T-helper 1 cell treated with Interleukin-12 subunit alpha and Interleukin-12 subunit beta and Interleukin-4 antibody, amounts not matched to agents 30 μg/mL and 1 μg/mL, for 36 hours (primary cell): ENCODE results near the gene C16orf87.
"Not testable (repeated sequence)": the region's sequence is repeated elsewhere in the genome, so short reads cannot be mapped to it uniquely, and the experiment has no call there.

Experiments
- H3K27ac Mint-ChIP-seq: one replicate; pipeline ENCODE4 v1.8.0; 2021; ENCODE audit warnings: mild to moderate bottlenecking, mixed read lengths
- H3K27me3 Mint-ChIP-seq: one replicate; pipeline ENCODE4 v1.8.0; 2021; ENCODE audit warnings: low read depth, mixed read lengths
- H3K36me3 Mint-ChIP-seq: one replicate; pipeline ENCODE4 v1.8.0; 2021; ENCODE audit warnings: low read depth, mixed read lengths
- H3K4me1 Mint-ChIP-seq: one replicate; pipeline ENCODE4 v1.8.0; 2021; ENCODE audit warnings: low read depth, mixed read lengths
- H3K4me3 Mint-ChIP-seq: one replicate; pipeline ENCODE4 v1.8.0; 2021; ENCODE audit warnings: mild to moderate bottlenecking, moderate library complexity, mixed read lengths
- H3K9me3 Mint-ChIP-seq: one replicate; pipeline ENCODE4 v1.8.0; 2021; ENCODE audit warnings: mixed read lengths

C16orf87 gene

DNA sequence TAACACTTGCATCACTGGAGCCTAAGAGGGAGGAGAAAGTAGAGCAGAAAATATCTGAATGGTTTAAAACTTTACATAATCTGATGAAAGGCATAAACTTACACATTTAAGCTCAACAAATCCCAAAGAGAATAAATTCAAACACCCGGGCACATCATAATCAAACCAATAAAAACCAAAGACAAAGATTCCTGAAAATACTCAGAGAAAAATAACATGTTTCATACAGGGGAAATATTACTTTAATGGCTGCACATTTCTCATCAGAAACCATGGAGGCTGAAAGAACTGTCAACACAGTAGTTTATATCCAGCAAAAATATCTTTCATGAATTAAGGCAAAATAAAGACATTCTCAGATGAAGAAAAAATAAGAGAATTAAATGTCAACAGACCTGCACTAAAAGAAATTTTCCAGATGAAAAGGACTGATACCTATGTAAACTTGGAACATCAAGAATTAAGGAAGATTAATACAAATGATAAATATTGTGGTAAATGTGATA, 34.2 kb downstream of the C16orf87 start:
- Mint-ChIP-seq H3K4me3 (no peak overlapping the region), H3K27me3 (no peaks in the 10 kb centered on the region), H3K36me3 (peaks cover 43% of the 10 kb centered on the region), H3K27ac (no peak overlapping the region), H3K9me3 (peaks cover 32% of the 10 kb centered on the region), H3K4me1 (peaks cover 2% of the 10 kb centered on the region)

DNA sequence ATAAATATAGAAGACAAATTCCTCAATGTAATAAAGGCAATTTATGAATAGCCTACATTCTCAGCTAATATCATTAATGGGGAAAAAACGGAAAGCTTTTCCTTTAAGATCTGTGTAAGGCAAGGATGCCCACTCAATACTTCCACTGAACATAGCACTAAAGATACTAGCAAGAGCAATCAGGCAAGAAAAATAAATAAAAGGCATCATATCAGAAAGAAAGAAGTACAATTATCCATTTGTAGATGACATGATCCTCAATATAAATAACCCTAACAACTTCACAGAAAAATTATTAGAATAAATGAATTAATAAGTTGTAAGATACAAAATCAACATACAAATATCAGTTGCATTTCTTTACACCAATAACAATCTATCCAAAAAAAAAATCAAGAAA, 37.1 kb downstream of the C16orf87 start:
- Mint-ChIP-seq H3K27ac (no peak overlapping the region), H3K4me3 (no peak overlapping the region), H3K36me3 (peaks cover 39% of the 10 kb centered on the region), H3K9me3 (peaks cover 32% of the 10 kb centered on the region), H3K27me3 (no peaks in the 10 kb centered on the region), H3K4me1 (peaks cover 14% of the 10 kb centered on the region)

DNA sequence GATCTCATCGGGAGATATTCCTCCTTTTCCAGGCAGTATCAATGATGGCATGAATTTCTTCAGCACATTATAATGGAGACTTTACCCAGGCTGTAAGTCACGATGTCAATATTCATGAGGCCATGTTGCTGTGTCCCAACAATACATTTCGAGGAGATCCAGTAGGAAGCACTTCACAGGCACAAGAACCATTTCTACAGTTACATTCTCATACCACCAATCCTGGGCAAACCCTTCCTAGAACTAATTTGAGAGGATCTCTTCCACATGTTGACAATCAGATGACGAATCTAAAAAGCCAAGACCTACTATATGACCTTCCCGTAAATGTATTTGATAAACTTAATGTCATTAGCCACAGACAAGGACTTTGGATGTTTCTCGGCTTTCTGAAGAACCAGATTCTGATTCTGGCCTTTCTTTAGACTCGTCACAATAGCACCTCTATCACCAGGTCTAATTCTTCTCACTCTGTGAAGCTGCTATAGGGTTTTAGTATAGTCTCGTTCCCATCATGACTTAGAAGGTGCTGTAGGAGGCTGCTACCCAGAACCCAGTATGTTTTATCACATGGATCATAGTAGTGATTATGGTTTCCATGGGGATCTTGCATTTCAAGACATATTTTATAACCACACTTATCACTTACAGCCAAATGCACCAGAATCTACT, 40.2 kb downstream of the C16orf87 start:
- Mint-ChIP-seq H3K9me3 (peaks cover 29% of the 10 kb centered on the region), H3K4me3 (peak overlapping the region; percentile 80)

DNA sequence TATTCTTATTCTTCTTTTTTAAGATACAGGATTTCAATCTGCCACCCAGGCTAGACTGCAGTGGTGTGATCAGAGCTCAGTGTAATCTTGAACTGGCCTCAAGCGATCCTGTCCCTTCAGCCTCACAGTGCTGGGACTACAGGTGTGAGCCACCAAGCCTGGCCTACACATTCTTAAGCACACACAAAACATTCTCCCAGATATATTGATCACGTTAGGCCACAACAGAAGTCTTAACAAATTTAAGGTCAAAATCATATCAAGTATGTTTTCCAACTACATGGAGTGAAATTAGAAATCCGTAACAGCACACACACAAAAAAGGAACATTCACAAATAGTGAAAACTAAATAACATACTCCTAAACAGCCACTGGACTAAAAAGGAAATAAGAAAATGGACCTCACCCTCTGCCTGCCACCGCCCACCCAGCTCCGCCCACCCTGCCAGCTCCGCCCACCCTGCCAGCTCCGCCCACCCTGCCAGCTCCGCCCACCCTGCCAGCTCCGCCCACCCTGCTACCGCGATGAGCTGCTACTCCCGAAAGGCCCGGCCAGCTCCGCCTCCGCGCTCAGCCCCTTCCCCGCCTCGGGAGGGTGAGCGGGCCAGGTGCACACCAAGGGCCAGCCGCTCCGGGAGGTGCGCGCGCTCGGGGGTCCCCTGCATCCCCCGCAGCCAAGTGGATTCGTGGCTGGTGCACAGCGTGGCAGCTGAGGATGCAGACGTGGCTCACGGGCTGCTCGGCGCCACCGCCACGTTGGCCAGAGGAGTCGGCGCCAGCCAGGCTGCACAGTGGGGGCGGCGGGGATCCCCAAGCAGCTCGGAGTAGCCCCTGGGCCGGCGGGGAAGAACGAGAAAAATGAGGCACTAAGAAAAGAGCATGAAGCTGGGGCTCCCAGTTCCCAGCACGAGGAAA, 41.2 kb downstream of the C16orf87 start:
- Mint-ChIP-seq H3K9me3 (peaks cover 21% of the 10 kb centered on the region), H3K4me3 (peak overlapping the region; percentile 80), H3K27me3 (peaks cover 6% of the 10 kb centered on the region), H3K27ac (peak overlapping the region; percentile 69), H3K4me1 (peaks cover 16% of the 10 kb centered on the region), H3K36me3 (peaks cover 19% of the 10 kb centered on the region)

More for the DNA sequence above, 40.2 kb downstream of the C16orf87 start:
- H3K4me1 Mint-ChIP-seq: peaks cover 15% of the 10 kb centered on the region
- H3K27me3 Mint-ChIP-seq: peaks cover 6% of the 10 kb centered on the region
- no peak overlapping the region for H3K27ac Mint-ChIP-seq
- peaks cover 28% of the 10 kb centered on the region for H3K36me3 Mint-ChIP-seq

DNA sequence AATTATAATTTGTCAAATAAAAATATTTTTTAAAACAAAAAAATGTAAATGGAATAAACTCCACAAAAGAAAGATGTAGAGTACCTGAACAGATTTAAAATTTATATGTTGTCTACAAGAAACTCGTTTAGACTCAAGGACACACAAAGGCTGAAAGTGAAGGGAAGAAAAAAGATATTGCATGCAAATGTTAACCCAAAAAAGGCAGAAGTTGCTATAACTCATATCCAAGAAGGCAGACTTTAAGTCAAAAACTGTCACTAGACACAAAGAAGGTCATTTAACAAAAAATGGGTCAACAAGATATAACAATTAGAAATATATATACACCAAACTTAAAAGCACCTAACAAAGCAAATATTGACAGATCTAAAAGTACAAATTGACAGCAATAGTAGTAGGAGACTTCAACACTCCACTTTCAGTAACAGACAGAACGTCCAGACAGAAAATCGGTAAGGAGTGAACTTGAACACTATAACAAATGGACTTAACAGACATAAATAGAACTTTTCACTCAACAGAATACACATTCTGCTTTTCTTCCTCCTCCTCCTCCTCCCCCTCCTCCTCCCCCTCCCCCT, 42.0 kb downstream of the C16orf87 start:
- peaks cover 6% of the 10 kb centered on the region for H3K27me3 Mint-ChIP-seq
- no peak overlapping the region for H3K27ac Mint-ChIP-seq
- H3K36me3 Mint-ChIP-seq: peaks cover 15% of the 10 kb centered on the region
- H3K4me3 Mint-ChIP-seq: peak overlapping the region; percentile 11
- peaks cover 16% of the 10 kb centered on the region for H3K4me1 Mint-ChIP-seq
- H3K9me3 Mint-ChIP-seq: peaks cover 15% of the 10 kb centered on the region

DNA sequence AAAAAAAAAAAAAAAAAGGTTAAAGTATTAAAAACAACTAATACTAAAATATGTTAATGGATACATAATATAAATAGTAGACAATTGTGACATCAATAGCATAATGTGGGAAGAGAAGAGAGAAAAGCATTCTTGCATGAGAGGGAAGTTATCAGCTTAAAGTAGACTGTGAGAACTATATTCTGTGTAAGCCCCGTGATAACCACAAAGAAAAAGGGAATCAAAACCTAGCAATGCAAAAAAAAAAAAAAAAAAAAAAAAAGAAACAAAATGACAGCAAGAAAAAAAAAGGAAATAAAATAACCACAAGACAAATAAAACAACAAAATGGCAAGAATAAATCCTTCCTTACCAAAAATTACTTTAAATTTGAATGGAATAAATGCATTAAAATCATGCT, 43.1 kb downstream of the C16orf87 start:
- Mint-ChIP-seq H3K9me3 (peaks cover 10% of the 10 kb centered on the region), H3K27ac (no peak overlapping the region), H3K36me3 (peaks cover 12% of the 10 kb centered on the region), H3K4me1 (peaks cover 22% of the 10 kb centered on the region), H3K27me3 (peaks cover 6% of the 10 kb centered on the region), H3K4me3 (no peak overlapping the region)

DNA sequence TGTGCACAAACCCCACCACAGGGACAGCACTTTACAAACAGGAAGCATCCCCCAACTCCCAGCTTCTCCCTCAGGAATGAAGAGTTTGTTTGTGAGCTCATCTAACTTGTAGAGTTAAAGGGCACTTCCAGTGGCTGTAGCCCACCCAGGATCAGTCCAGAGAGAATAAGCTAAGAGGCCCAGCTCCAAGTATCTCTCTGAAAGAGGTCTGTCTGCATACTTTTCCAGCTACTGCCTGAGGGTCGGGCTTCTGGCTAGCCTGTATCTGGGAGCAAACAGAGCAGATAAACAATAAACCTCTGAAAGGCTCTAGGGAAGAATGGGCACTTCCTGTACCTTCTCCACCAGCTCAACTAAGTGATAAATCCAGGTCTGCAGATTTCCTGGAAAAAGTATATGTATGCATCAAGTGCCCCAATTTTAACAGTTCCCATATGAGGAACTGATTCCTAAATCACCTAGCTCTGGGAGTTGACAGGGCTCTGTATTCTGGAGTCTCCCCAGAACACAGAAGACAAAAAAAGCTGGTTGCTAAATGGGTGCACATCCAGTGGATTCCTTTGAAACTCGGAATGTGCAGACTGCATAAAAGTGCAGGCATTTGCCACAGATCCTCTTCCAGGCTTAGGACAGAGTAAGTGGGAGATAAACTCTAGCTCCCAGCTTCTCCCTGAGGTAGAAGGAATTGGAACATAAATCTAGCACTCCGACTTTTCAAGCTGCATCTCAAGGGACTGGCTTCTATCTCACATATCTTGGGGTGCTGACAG, 45.7 kb downstream of the C16orf87 start:
- Mint-ChIP-seq H3K4me3 (no peak overlapping the region), H3K9me3 (peaks cover 10% of the 10 kb centered on the region), H3K27me3 (peaks cover 6% of the 10 kb centered on the region), H3K4me1 (peaks cover 16% of the 10 kb centered on the region), H3K27ac (no peak overlapping the region), H3K36me3 (peaks cover 8% of the 10 kb centered on the region)

DNA sequence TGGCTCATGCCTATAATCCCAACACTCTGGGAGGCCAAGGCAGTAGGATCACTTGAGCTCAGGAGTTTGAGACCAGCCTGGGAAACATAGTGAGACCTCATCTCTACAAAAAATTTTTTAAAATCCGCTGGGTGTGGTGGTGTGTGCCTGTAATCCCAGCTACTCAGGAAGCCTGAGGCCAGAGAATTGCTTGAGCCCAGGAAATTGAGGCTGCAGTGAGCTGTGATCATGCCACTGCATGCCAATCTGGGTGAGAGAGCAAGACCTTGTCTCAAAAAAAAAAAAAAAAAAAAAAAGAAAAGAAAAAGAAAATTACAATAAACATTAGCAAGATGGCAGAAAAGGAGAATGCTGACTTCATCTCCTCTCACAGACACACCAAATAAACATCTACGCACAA, 46.4 kb downstream of the C16orf87 start:
- H3K9me3 Mint-ChIP-seq, H3K4me3 Mint-ChIP-seq, H3K27ac Mint-ChIP-seq, H3K27me3 Mint-ChIP-seq, H3K36me3 Mint-ChIP-seq: not testable (repeated sequence)
- H3K4me1 Mint-ChIP-seq: peaks cover 13% of the 10 kb centered on the region

DNA sequence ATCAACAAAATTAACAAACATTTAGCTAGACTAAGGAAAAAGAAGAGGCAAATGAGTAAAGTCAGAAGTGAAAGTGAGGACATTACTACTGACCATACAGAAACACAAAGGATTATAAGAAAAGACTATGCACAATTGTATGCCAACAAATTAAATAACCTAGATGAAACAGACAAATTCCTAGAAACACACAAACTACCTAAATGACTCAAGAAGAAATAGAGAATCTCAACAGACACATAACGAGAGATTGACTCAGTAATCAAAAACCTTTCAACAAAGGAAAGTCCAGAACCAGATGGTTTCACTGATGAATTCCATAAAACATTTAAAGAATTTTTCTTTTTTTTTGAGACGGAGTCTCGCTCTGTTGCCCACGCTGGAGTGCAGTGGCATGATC, 47.2 kb downstream of the C16orf87 start:
- no peak overlapping the region for H3K4me3 Mint-ChIP-seq
- H3K27ac Mint-ChIP-seq: no peak overlapping the region
- peaks cover 7% of the 10 kb centered on the region for H3K4me1 Mint-ChIP-seq
- H3K27me3 Mint-ChIP-seq: peaks cover 6% of the 10 kb centered on the region
- peaks cover 10% of the 10 kb centered on the region for H3K9me3 Mint-ChIP-seq
- H3K36me3 Mint-ChIP-seq: peaks cover 8% of the 10 kb centered on the region

DNA sequence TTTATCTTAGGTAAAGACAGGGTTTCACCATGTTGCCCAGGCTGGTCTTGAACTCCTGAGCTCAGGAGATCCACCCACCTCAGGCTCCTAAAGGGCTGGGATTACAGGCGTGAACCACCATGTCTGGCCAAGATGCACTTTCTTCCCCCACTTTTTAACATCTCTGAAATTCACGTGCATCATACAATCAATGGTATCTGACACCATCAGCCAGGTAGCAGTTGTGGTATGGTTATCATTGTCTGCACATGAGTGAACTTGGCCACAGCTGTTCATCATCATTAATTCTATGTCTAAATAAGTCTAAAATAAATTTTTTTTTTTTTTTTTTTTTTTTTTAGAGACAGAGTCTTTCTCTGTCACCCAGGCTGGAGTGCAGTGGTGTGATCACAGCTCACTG, 48.7 kb downstream of the C16orf87 start:
- Mint-ChIP-seq H3K4me3 (no peak overlapping the region), H3K27ac (no peak overlapping the region), H3K27me3 (peaks cover 6% of the 10 kb centered on the region), H3K9me3 (peaks cover 10% of the 10 kb centered on the region), H3K4me1 (peaks cover 7% of the 10 kb centered on the region), H3K36me3 (peaks cover 8% of the 10 kb centered on the region)

DNA sequence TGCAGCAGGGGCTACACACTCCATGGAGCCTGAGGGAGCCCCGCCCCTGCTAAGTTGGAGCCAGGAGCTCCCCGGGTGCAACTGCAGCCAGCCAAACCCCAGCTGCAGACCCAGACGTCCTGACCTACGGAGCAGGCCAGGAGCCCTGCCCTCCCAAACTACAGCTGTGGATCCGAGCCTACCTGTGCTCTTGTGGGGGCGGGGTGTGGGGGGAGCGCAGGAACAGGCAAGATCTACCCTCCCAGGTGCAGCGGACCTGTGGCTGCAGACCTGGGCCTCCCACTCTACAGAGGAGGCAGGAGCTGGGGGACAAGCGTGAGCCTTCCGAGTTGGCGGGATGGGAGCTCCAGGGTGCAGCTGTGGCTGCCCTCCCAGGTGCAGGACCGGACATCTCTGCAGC, 53.2 kb downstream of the C16orf87 start:
- Mint-ChIP-seq H3K4me3 (no peak overlapping the region), H3K9me3 (no peaks in the 10 kb centered on the region), H3K27me3 (no peaks in the 10 kb centered on the region), H3K4me1 (no peaks in the 10 kb centered on the region), H3K27ac (no peak overlapping the region), H3K36me3 (no peaks in the 10 kb centered on the region)

DNA sequence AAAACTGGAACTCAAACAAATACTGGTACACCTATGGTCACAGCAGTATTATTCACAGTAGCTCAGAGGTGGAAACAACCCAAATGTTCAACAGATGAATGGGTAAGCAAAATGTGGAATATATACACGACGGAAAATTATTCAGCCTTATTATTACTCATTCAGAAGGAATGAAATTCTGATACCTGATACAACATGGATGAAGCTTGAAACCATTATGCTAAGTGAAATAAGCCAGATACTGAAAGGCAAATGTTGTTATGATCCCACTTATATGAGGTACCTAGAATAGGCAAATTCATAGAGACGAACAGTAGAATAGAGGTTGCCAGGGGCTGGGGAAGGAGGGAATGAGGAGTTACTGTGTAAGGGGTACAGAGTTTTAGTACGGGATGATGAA, 55.8 kb downstream of the C16orf87 start:
- Mint-ChIP-seq H3K4me1 (no peaks in the 10 kb centered on the region), H3K36me3 (no peaks in the 10 kb centered on the region), H3K9me3 (no peaks in the 10 kb centered on the region), H3K27me3 (peaks cover 4% of the 10 kb centered on the region), H3K27ac (no peak overlapping the region), H3K4me3 (no peak overlapping the region)

DNA sequence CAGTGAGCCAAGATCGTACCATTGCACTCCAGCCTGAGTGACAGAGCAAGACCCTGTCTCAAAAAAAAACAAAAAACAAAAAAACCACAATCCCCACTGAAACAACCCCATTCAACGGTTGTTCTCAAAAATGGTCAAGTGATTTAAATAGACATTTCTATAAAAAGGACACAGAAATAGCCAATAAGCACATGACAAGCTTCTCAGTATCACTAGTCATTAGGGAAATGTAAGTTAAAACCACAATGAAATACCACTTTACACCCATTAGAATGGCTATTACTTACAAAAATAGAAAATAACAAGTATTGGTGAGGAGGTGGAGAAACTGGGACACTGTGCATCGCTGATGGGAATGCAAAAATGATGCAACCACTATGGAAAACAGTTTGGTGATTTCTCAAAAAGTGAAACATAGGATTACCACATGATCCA, 56.2 kb downstream of the C16orf87 start:
- H3K4me1 Mint-ChIP-seq: no peaks in the 10 kb centered on the region

DNA sequence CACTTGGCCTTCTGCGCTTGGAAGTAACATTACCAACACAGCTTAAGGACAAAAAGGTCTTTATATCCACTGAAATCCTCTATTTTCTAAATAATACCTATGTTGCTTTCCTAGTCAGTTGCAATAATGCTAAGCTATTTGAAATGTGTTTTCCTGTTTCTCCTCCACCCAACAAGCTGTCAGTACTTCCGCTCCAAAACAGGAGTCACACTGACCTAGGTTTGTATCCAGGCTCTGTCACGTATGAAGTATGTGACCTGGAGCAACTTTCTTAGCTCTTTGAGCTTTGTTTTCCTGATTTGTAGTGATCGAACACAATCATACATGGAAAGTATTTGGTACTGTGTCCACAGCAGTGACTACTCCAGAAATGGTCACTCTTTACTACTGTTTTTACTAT, 58.5 kb downstream of the C16orf87 start:
- H3K27ac Mint-ChIP-seq: no peak overlapping the region
- H3K9me3 Mint-ChIP-seq: no peaks in the 10 kb centered on the region
- H3K36me3 Mint-ChIP-seq: no peaks in the 10 kb centered on the region
- peaks cover 4% of the 10 kb centered on the region for H3K27me3 Mint-ChIP-seq
- no peak overlapping the region for H3K4me3 Mint-ChIP-seq
- no peaks in the 10 kb centered on the region for H3K4me1 Mint-ChIP-seq

More for the DNA sequence above, 56.2 kb downstream of the C16orf87 start:
- Mint-ChIP-seq H3K4me3 (no peak overlapping the region), H3K9me3 (no peaks in the 10 kb centered on the region), H3K27ac (no peak overlapping the region), H3K36me3 (no peaks in the 10 kb centered on the region), H3K27me3 (peaks cover 4% of the 10 kb centered on the region)
